GM19035 (cell line): ENCODE measurements around the gene PRSS2.
"Not testable (repeated sequence)": the region's sequence is repeated elsewhere in the genome, so short reads cannot be mapped to it uniquely, and the experiment has no call there.

Experiments
- ATAC-seq: cut with Tn5 transposase; IDR thresholded peaks from one replicate; pipeline ENCODE4 v1.9.1; 2021; ENCODE audit not compliant: unreplicated experiment

The PRSS2 gene

GRCh38 chr7:142770661-142771352 is at the start of gene PRSS2:
TSS of gene PRSS2 (plus strand) at chr7:142770970. CDS start at chr7:142770983, 13 bp downstream.
- ATAC-seq = peak; percentile 28

GRCh38 chr7:142720986-142721385 is 49.8 kb upstream of the PRSS2 start:
- ATAC-seq = no peak

- ATAC-seq = no peak
Observed at GRCh38 chr7:142722248-142722794, 48.4 kb upstream of the PRSS2 start.

- ATAC-seq = no peak
Observed at GRCh38 chr7:142733271-142733670, 37.5 kb upstream of the PRSS2 start.

- peak; percentile 86 for ATAC-seq
Observed at GRCh38 chr7:142739923-142740492, 30.8 kb upstream of the PRSS2 start.

GRCh38 chr7:142740786-142741185 is 30.0 kb upstream of the PRSS2 start:
- ATAC-seq = no peak

- not testable (repeated sequence) for ATAC-seq
Observed at GRCh38 chr7:142741932-142742331, 28.8 kb upstream of the PRSS2 start.

GRCh38 chr7:142745091-142745635 is 25.6 kb upstream of the PRSS2 start:
- ATAC-seq = no peak

- no peak for ATAC-seq
Observed at GRCh38 chr7:142745745-142746144, 25.0 kb upstream of the PRSS2 start.

- no peak for ATAC-seq
Observed at GRCh38 chr7:142746264-142746663, 24.5 kb upstream of the PRSS2 start.

GRCh38 chr7:142748410-142748809 is 22.4 kb upstream of the PRSS2 start:
- not testable (repeated sequence) for ATAC-seq

- no peak for ATAC-seq
Observed at GRCh38 chr7:142749218-142749993, 21.4 kb upstream of the PRSS2 start, which contains the start of gene PRSS1. TSS of gene PRSS1 (plus strand) at chr7:142749472. CDS start at chr7:142749485, 13 bp downstream.

GRCh38 chr7:142750321-142750938 is 20.3 kb upstream of the PRSS2 start:
- no peak for ATAC-seq

GRCh38 chr7:142751526-142752175 is 19.1 kb upstream of the PRSS2 start:
- not testable (repeated sequence) for ATAC-seq

- ATAC-seq = no peak
Observed at GRCh38 chr7:142752376-142753225, 18.2 kb upstream of the PRSS2 start.

- no peak for ATAC-seq
Observed at GRCh38 chr7:142753366-142753765, 17.4 kb upstream of the PRSS2 start.

- not testable (repeated sequence) for ATAC-seq
Observed at GRCh38 chr7:142753925-142754491, 16.8 kb upstream of the PRSS2 start.

GRCh38 chr7:142754681-142755575 is 15.8 kb upstream of the PRSS2 start:
- ATAC-seq = no peak
